ENCODE measurements around the gene SRD5A3. TPM values are rescaled to one million over a fixed set of nuclear protein-coding genes. Genes with fewer than 3 reads are reported as not detected.

SRD5A3 gene
- total RNA-seq, 1 experiment from 2014 or later: 24.0 TPM

- ChIA-PET POLR2A (interaction anchor here (1.0 to 1.2 kb wide), 2 partner anchors 50 to 76 kb away, joined by 3 to 7 read pairs; partner anchors contain the start of gene TMEM165), CTCF (interaction anchor here (0.7 to 3.4 kb wide), 12 partner anchors 18 to 374 kb away, joined by 3 to 25 read pairs (median 4); partner anchors contain the start of gene KDR)
- Mint-ChIP-seq H3K4me3 (no peak overlapping the region), H3K9me3 (0 out of 2 replicates have a peak, but pooled peaks cover 3% of the 10 kb centered on the region), H3K4me1 (peaks cover 35% of the 10 kb centered on the region), H3K27me3 (ENCODE audit: low read depth) (no peaks in the 10 kb centered on the region), H3K36me3 (no peaks in the 10 kb centered on the region), H3K27ac (no peak overlapping the region)
- TF ChIP-seq ZNF396 (CRISPR knock-in tag; IDR thresholded peaks at IDR 0.05; ENCODE audit: borderline replicate concordance) (no peak), ZNF232 (CRISPR knock-in tag; IDR thresholded peaks at IDR 0.05) (no peak), MLX (CRISPR knock-in tag; IDR thresholded peaks at IDR 0.05) (no peak), SP1 (CRISPR knock-in tag; conservative IDR thresholded peaks at IDR 0.05) (no peak), MXD4 (CRISPR knock-in tag; IDR thresholded peaks at IDR 0.05; ENCODE audit: borderline replicate concordance) (no peak), GTF2I (CRISPR knock-in tag; conservative IDR thresholded peaks at IDR 0.05) (no peak), TP53 (CRISPR knock-in tag; IDR thresholded peaks at IDR 0.05) (no peak), HMGXB4 (CRISPR knock-in tag; IDR thresholded peaks at IDR 0.05) (no peak), HMGA2 (CRISPR knock-in tag; IDR thresholded peaks at IDR 0.05) (no peak), NFYB (CRISPR knock-in tag; conservative IDR thresholded peaks at IDR 0.05; ENCODE audit: low read depth) (no peak), NFE2L1 (CRISPR knock-in tag; IDR thresholded peaks at IDR 0.05) (no peak), ZNF219 (CRISPR knock-in tag; IDR thresholded peaks at IDR 0.05; ENCODE audit: borderline replicate concordance) (no peak), ZBTB21 (CRISPR knock-in tag; IDR thresholded peaks at IDR 0.05; ENCODE audit: borderline replicate concordance) (no peak)
- TF ChIP-seq, protein P1, sequence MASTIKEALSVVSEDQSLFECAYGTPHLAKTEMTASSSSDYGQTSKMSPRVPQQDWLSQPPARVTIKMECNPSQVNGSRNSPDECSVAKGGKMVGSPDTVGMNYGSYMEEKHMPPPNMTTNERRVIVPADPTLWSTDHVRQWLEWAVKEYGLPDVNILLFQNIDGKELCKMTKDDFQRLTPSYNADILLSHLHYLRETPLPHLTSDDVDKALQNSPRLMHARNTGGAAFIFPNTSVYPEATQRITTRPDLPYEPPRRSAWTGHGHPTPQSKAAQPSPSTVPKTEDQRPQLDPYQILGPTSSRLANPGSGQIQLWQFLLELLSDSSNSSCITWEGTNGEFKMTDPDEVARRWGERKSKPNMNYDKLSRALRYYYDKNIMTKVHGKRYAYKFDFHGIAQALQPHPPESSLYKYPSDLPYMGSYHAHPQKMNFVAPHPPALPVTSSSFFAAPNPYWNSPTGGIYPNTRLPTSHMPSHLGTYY (CRISPR knock-in tag; IDR thresholded peaks at IDR 0.05): no peak
- TF ChIP-seq, protein P2, sequence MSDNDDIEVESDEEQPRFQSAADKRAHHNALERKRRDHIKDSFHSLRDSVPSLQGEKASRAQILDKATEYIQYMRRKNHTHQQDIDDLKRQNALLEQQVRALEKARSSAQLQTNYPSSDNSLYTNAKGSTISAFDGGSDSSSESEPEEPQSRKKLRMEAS (CRISPR knock-in tag; IDR thresholded peaks at IDR 0.05): no peak
- TF ChIP-seq, protein P3, sequence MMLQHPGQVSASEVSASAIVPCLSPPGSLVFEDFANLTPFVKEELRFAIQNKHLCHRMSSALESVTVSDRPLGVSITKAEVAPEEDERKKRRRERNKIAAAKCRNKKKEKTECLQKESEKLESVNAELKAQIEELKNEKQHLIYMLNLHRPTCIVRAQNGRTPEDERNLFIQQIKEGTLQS (CRISPR knock-in tag; conservative IDR thresholded peaks at IDR 0.05): no peak
- DNase-seq (ENCODE audit: low spot score): no peak
- no peak for ATAC-seq
Measured at GRCh38 chr4:55345054-55345453, 988 bp upstream of the SRD5A3 start.

GRCh38 chr4:55346851-55347255 is 811 bp downstream of the SRD5A3 start:
- DNase-seq (ENCODE audit: low spot score) (no peak), ATAC-seq (peak; percentile 15)
- no peaks in the 10 kb centered on the region for H3K27me3 Mint-ChIP-seq (ENCODE audit: low read depth)
- ChIA-PET POLR2A (no interaction called here), CTCF (interaction anchor here (0.5 to 3.4 kb wide), 6 partner anchors 16 to 376 kb away, joined by 3 to 25 read pairs (median 6); no protein-coding TSS in a partner anchor)
- TF ChIP-seq ELF4 (CRISPR knock-in tag; IDR thresholded peaks at IDR 0.05; ENCODE audit: low read depth): 0 out of 2 replicates have a peak, but pooled peaks have one; percentile 11
- TF ChIP-seq, protein P3 (CRISPR knock-in tag; conservative IDR thresholded peaks at IDR 0.05): no peak
- H3K4me3 Mint-ChIP-seq: peak overlapping the region; percentile 79
- H3K4me1 Mint-ChIP-seq: peaks cover 25% of the 10 kb centered on the region
- 0 out of 2 replicates have a peak overlapping the region, but pooled peaks have one; percentile 53 for H3K27ac Mint-ChIP-seq
- H3K36me3 Mint-ChIP-seq: peaks cover 4% of the 10 kb centered on the region
- 0 out of 2 replicates have a peak, but pooled peaks cover 3% of the 10 kb centered on the region for H3K9me3 Mint-ChIP-seq

- Mint-ChIP-seq H3K9me3 (peaks cover 5% of the 10 kb centered on the region), H3K4me1 (peaks cover 25% of the 10 kb centered on the region), H3K36me3 (peaks cover 12% of the 10 kb centered on the region), H3K27ac (no peak overlapping the region), H3K27me3 (ENCODE audit: low read depth) (no peaks in the 10 kb centered on the region), H3K4me3 (peak overlapping the region; percentile 79)
- DNase-seq (ENCODE audit: low spot score) (no peak), ATAC-seq (no peak)
- ChIA-PET POLR2A (no interaction called here), CTCF (interaction anchor here (0.5 to 3.4 kb wide), 6 partner anchors 15 to 377 kb away, joined by 3 to 25 read pairs (median 6); no protein-coding TSS in a partner anchor)
- TF ChIP-seq GABPB1 (CRISPR knock-in tag; IDR thresholded peaks at IDR 0.05) (0 out of 2 replicates have a peak, but pooled peaks have one; percentile 45), PREB (CRISPR knock-in tag; IDR thresholded peaks at IDR 0.05; ENCODE audit: borderline replicate concordance) (no peak), EMX1 (CRISPR knock-in tag; IDR thresholded peaks at IDR 0.05) (no peak)
Measured at GRCh38 chr4:55347610-55348228, 1.7 kb downstream of the SRD5A3 start.

All from WTC11 (cell line).